ENCODE data around the gene RBMS3.

GRCh38 chr3:29544701-29545363 is 264.0 kb downstream of the RBMS3 start:
- TF ChIP-seq CTCF (IDR thresholded peaks at IDR 0.05) (no peak), RELA (CRISPR knock-in tag; IDR thresholded peaks at IDR 0.05; ENCODE audit: borderline replicate concordance) (no peak), SP1 (CRISPR knock-in tag; conservative IDR thresholded peaks at IDR 0.05) (no peak), ZNF121 (CRISPR knock-in tag; IDR thresholded peaks at IDR 0.05) (no peak), ZNF263 (CRISPR knock-in tag; IDR thresholded peaks at IDR 0.05; ENCODE audit: low read depth) (no peak), ATF3 (CRISPR knock-in tag; conservative IDR thresholded peaks at IDR 0.05) (no peak)

All from WTC11 (cell line).